A673 (cell line): ENCODE results near the gene MBD3L2. TPM values are rescaled to one million over a fixed set of nuclear protein-coding genes. Genes with fewer than 3 reads are reported as not detected.

Experiments used
- BruUV-seq: library from RNA; stranded (reverse); fragments of 400-500 nt; replicated peaks from 2 replicates; lab custom pipeline; 2021; lab: Mats Ljungman, UMichigan
- CTCF ChIA-PET: fragments of 300-600 bp; sonication (Branson Sonifier 250); formaldehyde crosslinking; loops from one replicate; lab custom pipeline; 2022; ENCODE audit warnings: antibody characterized with exemption; lab: Charles Lee
- POLR2A ChIA-PET: fragments of 300-600 bp; sonication (Branson Sonifier 250); formaldehyde crosslinking; loops from one replicate; lab custom pipeline; 2022; ENCODE audit warnings: antibody characterized with exemption; ENCODE audit not compliant: low non-redundant PET; lab: Charles Lee
- DNase-seq: peaks from one replicate; pipeline ENCODE4 v3.0.0-alpha.2; 2015; ENCODE audit warnings: low spot score
- H3K27ac ChIP-seq: fragments of 200-600 bp; sonication (generic); 2 replicates; pipeline ENCODE4 v1.5.1; 2016; ENCODE audit warnings: mixed run types, low read depth, mild to moderate bottlenecking, mixed read lengths, antibody characterized with exemption, low read length; ENCODE audit not compliant: poor library complexity, severe bottlenecking
- H3K27me3 ChIP-seq: fragments of 200-600 bp; sonication (generic); replicated peaks from 2 replicates; pipeline ENCODE4 v1.6.1; 2017; ENCODE audit warnings: mixed run types, low read depth, mild to moderate bottlenecking, mixed read lengths, antibody characterized with exemption, low read length; ENCODE audit not compliant: insufficient read depth, poor library complexity
- H3K36me3 ChIP-seq: fragments of 200-600 bp; sonication (generic); 2 replicates; pipeline ENCODE4 v1.6.1; 2016; ENCODE audit warnings: mixed run types, mild to moderate bottlenecking, mixed read lengths, antibody characterized with exemption, low read length; ENCODE audit not compliant: insufficient read depth, poor library complexity, severe bottlenecking
- H3K4me1 ChIP-seq: fragments of 200-600 bp; sonication (generic); 2 replicates; pipeline ENCODE4 v1.6.1; 2017; ENCODE audit warnings: mixed run types, mild to moderate bottlenecking, mixed read lengths, antibody characterized with exemption, low read length; ENCODE audit not compliant: insufficient read depth, poor library complexity, severe bottlenecking
- H3K4me3 ChIP-seq: fragments of 200-600 bp; sonication (generic); 2 replicates; pipeline ENCODE4 v1.5.1; 2016; ENCODE audit warnings: low read depth, mixed run types, mild to moderate bottlenecking, mixed read lengths, low read length; ENCODE audit not compliant: poor library complexity, severe bottlenecking
- H3K9me3 ChIP-seq: fragments of 200-600 bp; sonication (generic); 2 replicates; pipeline ENCODE4 v1.6.1; 2016; ENCODE audit warnings: mixed run types, low read depth, mild to moderate bottlenecking, mixed read lengths, antibody characterized with exemption, low read length; ENCODE audit not compliant: poor library complexity, severe bottlenecking
- EZH2 ChIP-seq: fragments of 200-600 bp; sonication (generic); IDR thresholded peaks from 2 replicates; pipeline ENCODE4 v1.6.1; 2017; ENCODE audit warnings: borderline replicate concordance, low read depth, mild to moderate bottlenecking, mixed read lengths, antibody characterized with exemption, low read length; ENCODE audit not compliant: poor library complexity, severe bottlenecking
- intact Hi-C: fragments of 100-400 bp; cut with micrococcal nuclease; formaldehyde crosslinking; loops from one replicate; pipeline ENCODE4 v1.10.0; 2022; ENCODE audit not compliant: unreplicated experiment
- total RNA-seq: library from RNA; stranded (reverse); gene quantifications from 2 replicates; pipeline ENCODE4 v1.2.3, GENCODE V29; 2021
- TF ChIP-seq, protein P1 (sequence below): fragments of 300-800, 200-600 bp; sonication (generic); conservative IDR thresholded peaks from 2 replicates; pipeline ENCODE4 v1.5.1; 2017; ENCODE audit warnings: low read depth, mild to moderate bottlenecking, antibody characterized with exemption, low read length, moderate library complexity, mixed read lengths

The MBD3L2 gene
- total RNA-seq, 1 experiment from 2014 or later, result not detected

GRCh38 chr19:7098096-7098495, 49.0 kb downstream of the MBD3L2 start:
- H3K27ac ChIP-seq, result no peak overlapping the region
- no peaks in the 10 kb centered on the region for H3K27me3 ChIP-seq
- TF ChIP-seq EZH2, result no peak
- TF ChIP-seq, protein P1, sequence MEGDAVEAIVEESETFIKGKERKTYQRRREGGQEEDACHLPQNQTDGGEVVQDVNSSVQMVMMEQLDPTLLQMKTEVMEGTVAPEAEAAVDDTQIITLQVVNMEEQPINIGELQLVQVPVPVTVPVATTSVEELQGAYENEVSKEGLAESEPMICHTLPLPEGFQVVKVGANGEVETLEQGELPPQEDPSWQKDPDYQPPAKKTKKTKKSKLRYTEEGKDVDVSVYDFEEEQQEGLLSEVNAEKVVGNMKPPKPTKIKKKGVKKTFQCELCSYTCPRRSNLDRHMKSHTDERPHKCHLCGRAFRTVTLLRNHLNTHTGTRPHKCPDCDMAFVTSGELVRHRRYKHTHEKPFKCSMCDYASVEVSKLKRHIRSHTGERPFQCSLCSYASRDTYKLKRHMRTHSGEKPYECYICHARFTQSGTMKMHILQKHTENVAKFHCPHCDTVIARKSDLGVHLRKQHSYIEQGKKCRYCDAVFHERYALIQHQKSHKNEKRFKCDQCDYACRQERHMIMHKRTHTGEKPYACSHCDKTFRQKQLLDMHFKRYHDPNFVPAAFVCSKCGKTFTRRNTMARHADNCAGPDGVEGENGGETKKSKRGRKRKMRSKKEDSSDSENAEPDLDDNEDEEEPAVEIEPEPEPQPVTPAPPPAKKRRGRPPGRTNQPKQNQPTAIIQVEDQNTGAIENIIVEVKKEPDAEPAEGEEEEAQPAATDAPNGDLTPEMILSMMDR, result no peak
- CTCF ChIA-PET, result no interaction called here
- H3K4me3 ChIP-seq, result no peak overlapping the region
- intact Hi-C loops, result no loop called here
- DNase-seq, result no peak
- peaks cover 3% of the 10 kb centered on the region for H3K4me1 ChIP-seq
- POLR2A ChIA-PET, result no interaction called here
- BruUV-seq, result no TSS peak
- H3K36me3 ChIP-seq, result no peaks in the 10 kb centered on the region
- no peaks in the 10 kb centered on the region for H3K9me3 ChIP-seq

- DNase-seq, result peak; percentile 92
- no peaks in the 10 kb centered on the region for H3K9me3 ChIP-seq
- peak overlapping the region; percentile 81 for H3K27ac ChIP-seq
- no peaks in the 10 kb centered on the region for H3K27me3 ChIP-seq
- no TSS peak for BruUV-seq
- intact Hi-C loops, result no loop called here
- peak overlapping the region; percentile 58 for H3K4me3 ChIP-seq
- ChIA-PET CTCF (interaction anchor here (0.6 to 1.2 kb wide), 5 partner anchors 86 to 1595 kb away, joined by 3 to 11 read pairs (median 5); no protein-coding TSS in a partner anchor), POLR2A (interaction anchor here (0.7 kb wide), 1 partner anchor 195 kb away, joined by 11 read pairs; the partner anchor contains the start of gene INSR)
- no peaks in the 10 kb centered on the region for H3K36me3 ChIP-seq
- peaks cover 3% of the 10 kb centered on the region for H3K4me1 ChIP-seq
- TF ChIP-seq EZH2, result no peak
- TF ChIP-seq, protein P1, result no peak
These were observed 49.8 kb downstream of the MBD3L2 start for GRCh38 chr19:7098701-7099596.

- Histone ChIP-seq H3K27ac (peak overlapping the region; percentile 81), H3K4me3 (peak overlapping the region; percentile 58), H3K36me3 (no peaks in the 10 kb centered on the region), H3K27me3 (no peaks in the 10 kb centered on the region), H3K9me3 (no peaks in the 10 kb centered on the region), H3K4me1 (peaks cover 3% of the 10 kb centered on the region)
- no peak for DNase-seq
- BruUV-seq, result no TSS peak
- ChIA-PET POLR2A (no interaction called here), CTCF (interaction anchor here (0.6 to 1.2 kb wide), 3 partner anchors 87 to 974 kb away, joined by 3 to 11 read pairs (median 6); no protein-coding TSS in a partner anchor)
- TF ChIP-seq EZH2, result no peak
- TF ChIP-seq, protein P1, result no peak
- intact Hi-C loops, result no loop called here
These were observed 50.4 kb downstream of the MBD3L2 start for GRCh38 chr19:7099597-7099921.

Other genes starting within 250 kb of the MBD3L2 start
- gene ADGRE1, start 161.7 kb upstream of the MBD3L2 start, total RNA-seq, result 0.09 TPM in 1 of 2 replicates, not detected in the other
- gene MBD3L2B, start 27.9 kb upstream of the MBD3L2 start, total RNA-seq, result 0.48 and 0.69 TPM in 2 replicates
- gene MBD3L5, start 18.7 kb upstream of the MBD3L2 start, total RNA-seq, result 0.47 TPM in 1 of 2 replicates, not detected in the other
- not detected in 2 replicates for gene MBD3L4, start 9.1 kb upstream of the MBD3L2 start, total RNA-seq
- 6.1 and 9.0 TPM in 2 replicates for gene MBD3L3, start 9.4 kb downstream of the MBD3L2 start, total RNA-seq
- gene ZNF557, start 20.4 kb downstream of the MBD3L2 start, total RNA-seq, result 12.5 and 14.1 TPM in 2 replicates
- 12.9 and 15.5 TPM in 2 replicates for gene INSR, start 245.1 kb downstream of the MBD3L2 start, total RNA-seq